ENCODE results near the gene RERE.

The RERE gene

DNA sequence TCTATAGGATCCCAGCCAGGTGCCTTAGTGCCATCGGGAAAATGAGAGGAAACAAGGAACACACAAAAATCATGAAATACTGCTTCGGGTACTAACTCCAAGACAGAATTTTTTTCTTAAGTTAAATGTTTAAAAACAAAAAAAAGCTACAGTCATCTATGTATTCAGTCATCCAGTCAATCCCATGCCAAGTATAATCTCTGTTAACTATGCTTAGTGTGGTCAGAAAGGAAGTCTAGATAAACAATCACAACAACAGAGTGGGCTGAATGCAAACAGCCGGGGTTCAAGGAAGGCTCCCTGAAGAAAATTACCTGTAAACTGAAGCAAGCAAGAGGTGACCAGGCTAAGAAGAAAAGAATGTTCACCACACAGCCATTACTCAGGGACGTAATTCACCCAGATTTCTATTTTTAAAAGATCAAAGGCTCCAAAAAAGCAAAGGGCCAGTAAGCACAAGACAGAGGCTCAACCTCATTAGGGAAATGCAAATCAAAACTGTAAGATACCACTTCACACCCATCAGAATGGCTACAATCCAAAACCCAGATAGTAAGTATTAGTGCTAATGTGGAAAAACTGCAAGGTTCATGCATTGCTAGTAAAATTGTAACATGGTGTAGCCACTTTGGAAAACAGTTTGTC lies 53.0 kb downstream of the RERE start:
- peaks cover 6% of the 10 kb centered on the region for H3K4me1 ChIP-seq (ENCODE audit: control insufficient read depth, insufficient read depth, low read length)
- no peaks in the 10 kb centered on the region for H3K9me3 ChIP-seq (ENCODE audit: control insufficient read depth, insufficient read depth, low read length)
- H3K9ac ChIP-seq (ENCODE audit: low read depth, low read length), result no peak overlapping the region
- no peaks in the 10 kb centered on the region for H3K27me3 ChIP-seq (ENCODE audit: control insufficient read depth, insufficient read depth, low read length)
- no peak overlapping the region for H3K4me3 ChIP-seq (ENCODE audit: low read depth, low read length)
- no peaks in the 10 kb centered on the region for H3K36me3 ChIP-seq (ENCODE audit: control insufficient read depth, insufficient read depth, low read length)

DNA sequence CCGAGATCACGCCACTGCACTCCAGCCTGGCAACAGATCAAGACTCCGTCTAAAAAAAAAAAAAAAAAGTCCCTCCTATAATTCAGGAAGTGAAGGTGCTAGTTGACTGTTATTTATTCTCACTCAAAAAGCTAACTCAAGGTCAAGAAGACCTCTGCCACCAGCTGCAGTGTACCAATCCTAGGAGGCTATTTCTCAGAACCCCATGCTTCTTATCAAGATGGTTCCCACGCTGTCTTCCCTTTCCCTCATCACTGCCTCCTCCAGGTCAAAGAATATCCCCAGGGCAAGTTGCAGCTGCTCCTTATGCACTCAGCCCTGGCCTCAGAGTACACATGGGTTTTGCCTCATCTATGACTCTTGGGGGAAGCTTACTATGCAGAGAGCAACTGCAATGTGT lies 53.6 kb downstream of the RERE start:
- no peaks in the 10 kb centered on the region for H3K36me3 ChIP-seq (ENCODE audit: control insufficient read depth, insufficient read depth, low read length)
- peaks cover 6% of the 10 kb centered on the region for H3K4me1 ChIP-seq (ENCODE audit: control insufficient read depth, insufficient read depth, low read length)
- no peaks in the 10 kb centered on the region for H3K27me3 ChIP-seq (ENCODE audit: control insufficient read depth, insufficient read depth, low read length)
- no peak overlapping the region for H3K9ac ChIP-seq (ENCODE audit: low read depth, low read length)
- H3K9me3 ChIP-seq (ENCODE audit: control insufficient read depth, insufficient read depth, low read length), result no peaks in the 10 kb centered on the region
- no peak overlapping the region for H3K4me3 ChIP-seq (ENCODE audit: low read depth, low read length)

DNA sequence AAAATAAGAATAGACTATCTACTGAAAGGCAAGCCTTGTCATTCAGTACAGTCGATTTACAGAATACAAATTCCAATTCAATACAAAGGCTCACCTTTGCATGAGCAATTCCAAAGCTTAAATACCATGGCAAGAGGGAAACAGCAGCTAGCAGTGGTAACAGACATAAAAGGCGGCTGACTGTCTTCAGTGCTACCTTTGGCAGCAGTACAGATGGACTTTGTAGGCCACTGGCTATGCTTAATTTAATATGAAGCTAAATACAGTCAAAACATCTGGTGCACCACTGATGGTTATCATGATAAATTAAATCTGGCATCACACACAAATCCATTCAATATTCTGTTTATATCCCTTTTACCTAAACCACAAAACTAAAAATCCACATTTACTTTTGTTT lies 62.4 kb downstream of the RERE start:
- no peak overlapping the region for H3K9ac ChIP-seq (ENCODE audit: low read depth, low read length)
- no peaks in the 10 kb centered on the region for H3K36me3 ChIP-seq (ENCODE audit: control insufficient read depth, insufficient read depth, low read length)
- no peaks in the 10 kb centered on the region for H3K9me3 ChIP-seq (ENCODE audit: control insufficient read depth, insufficient read depth, low read length)
- H3K27me3 ChIP-seq (ENCODE audit: control insufficient read depth, insufficient read depth, low read length), result no peaks in the 10 kb centered on the region
- H3K4me3 ChIP-seq (ENCODE audit: low read depth, low read length), result no peak overlapping the region
- H3K4me1 ChIP-seq (ENCODE audit: control insufficient read depth, insufficient read depth, low read length), result peaks cover 11% of the 10 kb centered on the region

DNA sequence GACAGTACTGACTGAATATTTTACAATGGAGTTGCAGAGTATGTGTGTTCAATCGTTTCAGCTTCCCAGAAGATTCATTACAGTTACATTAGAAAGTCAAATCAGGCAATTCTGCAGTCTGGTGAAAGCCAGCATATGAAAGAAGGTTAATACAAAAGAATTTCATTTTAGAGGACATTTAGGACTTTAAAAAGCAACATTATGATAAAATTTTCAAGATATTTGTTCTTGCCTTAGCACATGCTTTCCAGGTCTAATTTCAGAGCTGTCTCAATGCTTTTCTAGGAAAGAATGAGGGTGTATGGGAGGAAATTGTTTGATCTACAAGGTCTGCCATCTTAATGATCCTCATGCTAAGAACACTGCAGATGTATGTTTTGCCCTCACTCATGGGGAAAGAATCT lies 63.2 kb downstream of the RERE start:
- H3K4me3 ChIP-seq (ENCODE audit: low read depth, low read length), result no peak overlapping the region
- H3K4me1 ChIP-seq (ENCODE audit: control insufficient read depth, insufficient read depth, low read length), result peaks cover 11% of the 10 kb centered on the region
- no peaks in the 10 kb centered on the region for H3K36me3 ChIP-seq (ENCODE audit: control insufficient read depth, insufficient read depth, low read length)
- H3K9ac ChIP-seq (ENCODE audit: low read depth, low read length), result no peak overlapping the region
- no peaks in the 10 kb centered on the region for H3K9me3 ChIP-seq (ENCODE audit: control insufficient read depth, insufficient read depth, low read length)
- H3K27me3 ChIP-seq (ENCODE audit: control insufficient read depth, insufficient read depth, low read length), result no peaks in the 10 kb centered on the region

DNA sequence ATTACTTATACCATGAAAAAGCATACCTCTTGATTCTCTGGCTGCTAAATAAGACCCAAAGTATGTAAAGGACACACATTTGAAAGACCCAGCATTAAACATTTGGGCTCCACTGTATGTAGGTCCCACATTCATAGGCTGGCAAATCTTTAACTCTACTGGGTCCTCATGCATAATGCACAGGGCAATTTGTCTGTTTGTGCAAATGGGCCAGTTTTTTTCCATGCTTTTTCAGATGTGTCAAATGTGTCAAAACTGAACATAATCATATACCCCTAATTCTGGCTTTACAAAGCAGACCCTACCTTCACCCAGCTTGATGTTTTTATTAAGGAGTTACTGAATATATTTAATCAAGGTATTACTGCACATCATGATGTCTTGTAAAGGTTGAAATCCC lies 63.7 kb downstream of the RERE start:
- no peak overlapping the region for H3K4me3 ChIP-seq (ENCODE audit: low read depth, low read length)
- peaks cover 11% of the 10 kb centered on the region for H3K4me1 ChIP-seq (ENCODE audit: control insufficient read depth, insufficient read depth, low read length)
- no peaks in the 10 kb centered on the region for H3K36me3 ChIP-seq (ENCODE audit: control insufficient read depth, insufficient read depth, low read length)
- H3K9ac ChIP-seq (ENCODE audit: low read depth, low read length), result no peak overlapping the region
- H3K27me3 ChIP-seq (ENCODE audit: control insufficient read depth, insufficient read depth, low read length), result no peaks in the 10 kb centered on the region
- no peaks in the 10 kb centered on the region for H3K9me3 ChIP-seq (ENCODE audit: control insufficient read depth, insufficient read depth, low read length)

DNA sequence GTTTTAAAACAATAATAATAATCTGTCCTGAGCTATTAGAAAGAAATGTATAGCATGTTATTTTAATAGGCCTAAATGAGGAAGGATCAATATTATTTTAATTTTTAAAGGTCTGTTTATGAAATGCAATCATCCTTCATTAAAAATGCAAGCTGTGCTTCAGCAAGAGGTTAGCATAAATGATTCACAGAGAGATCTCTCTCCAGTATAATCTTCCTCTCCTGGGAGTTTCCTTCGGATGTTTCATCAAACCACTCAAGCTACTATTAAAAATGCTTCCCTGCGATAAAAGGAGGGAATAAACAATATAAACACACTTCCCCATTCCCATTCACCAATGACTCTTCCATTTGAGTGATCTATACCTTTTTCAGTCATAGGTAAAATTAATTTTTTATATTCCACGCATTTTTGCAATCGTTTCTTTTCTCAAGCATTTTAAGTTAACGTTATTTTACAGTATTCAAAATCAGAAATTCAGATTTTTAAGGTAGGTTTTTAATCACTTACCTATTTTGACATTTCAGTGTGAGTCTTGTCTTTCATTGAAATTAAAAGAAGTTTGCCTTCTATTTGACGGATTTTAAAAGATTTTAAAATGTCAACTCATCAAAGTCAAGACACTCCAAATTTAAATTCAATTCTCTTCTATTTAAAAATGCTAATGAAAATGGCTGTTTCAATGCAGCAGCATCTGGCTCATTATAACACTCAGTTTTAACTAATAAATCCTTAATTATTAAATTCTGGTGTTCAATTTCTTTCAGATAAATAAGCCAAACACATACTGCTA lies 64.3 kb downstream of the RERE start:
- H3K36me3 ChIP-seq (ENCODE audit: control insufficient read depth, insufficient read depth, low read length), result no peaks in the 10 kb centered on the region
- no peaks in the 10 kb centered on the region for H3K27me3 ChIP-seq (ENCODE audit: control insufficient read depth, insufficient read depth, low read length)
- H3K9ac ChIP-seq (ENCODE audit: low read depth, low read length), result no peak overlapping the region
- peaks cover 11% of the 10 kb centered on the region for H3K4me1 ChIP-seq (ENCODE audit: control insufficient read depth, insufficient read depth, low read length)
- no peak overlapping the region for H3K4me3 ChIP-seq (ENCODE audit: low read depth, low read length)
- H3K9me3 ChIP-seq (ENCODE audit: control insufficient read depth, insufficient read depth, low read length), result no peaks in the 10 kb centered on the region

DNA sequence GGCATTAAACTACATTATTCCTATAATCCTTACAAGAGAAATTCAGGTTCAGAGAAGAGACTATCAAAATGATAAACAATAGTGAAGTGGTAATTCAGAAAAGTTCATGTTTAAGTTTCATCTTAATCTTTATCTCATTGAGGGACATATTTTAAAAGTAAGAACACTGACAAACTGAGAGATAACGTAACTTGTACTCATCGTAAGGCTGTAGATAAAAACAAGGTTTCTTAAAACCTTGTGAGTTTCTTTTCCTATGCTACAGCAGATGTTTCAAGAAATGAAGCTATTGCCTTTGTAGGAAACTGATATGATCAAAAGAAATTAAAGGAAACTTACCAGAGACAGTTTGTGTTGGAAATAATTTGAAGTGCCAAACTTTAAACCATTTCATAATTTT lies 65.0 kb downstream of the RERE start:
- Histone ChIP-seq H3K9ac (ENCODE audit: low read depth, low read length) (no peak overlapping the region), H3K27me3 (ENCODE audit: control insufficient read depth, insufficient read depth, low read length) (no peaks in the 10 kb centered on the region), H3K9me3 (ENCODE audit: control insufficient read depth, insufficient read depth, low read length) (no peaks in the 10 kb centered on the region), H3K36me3 (ENCODE audit: control insufficient read depth, insufficient read depth, low read length) (no peaks in the 10 kb centered on the region), H3K4me3 (ENCODE audit: low read depth, low read length) (no peak overlapping the region), H3K4me1 (ENCODE audit: control insufficient read depth, insufficient read depth, low read length) (peaks cover 11% of the 10 kb centered on the region)

DNA sequence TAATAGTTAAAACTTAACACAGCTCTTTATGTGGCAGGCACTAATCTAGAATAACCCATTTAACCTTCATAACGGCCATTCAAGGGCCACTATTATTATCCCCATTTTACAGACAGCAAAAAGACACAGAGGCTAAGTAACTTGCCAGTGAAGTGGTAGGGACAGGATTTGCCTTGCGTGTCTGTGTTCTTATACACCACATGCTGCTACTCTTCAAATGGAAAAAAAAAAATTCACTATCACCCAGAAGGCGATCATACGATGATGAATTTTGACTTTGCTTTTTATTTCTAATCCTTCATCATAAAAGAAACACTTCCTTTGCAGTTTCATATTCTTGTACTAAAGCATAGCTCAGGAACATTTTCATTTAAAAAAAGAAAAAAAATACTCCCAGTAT lies 65.5 kb downstream of the RERE start:
- no peak overlapping the region for H3K4me3 ChIP-seq (ENCODE audit: low read depth, low read length)
- H3K9ac ChIP-seq (ENCODE audit: low read depth, low read length), result no peak overlapping the region
- H3K36me3 ChIP-seq (ENCODE audit: control insufficient read depth, insufficient read depth, low read length), result no peaks in the 10 kb centered on the region
- H3K27me3 ChIP-seq (ENCODE audit: control insufficient read depth, insufficient read depth, low read length), result no peaks in the 10 kb centered on the region
- no peaks in the 10 kb centered on the region for H3K9me3 ChIP-seq (ENCODE audit: control insufficient read depth, insufficient read depth, low read length)
- H3K4me1 ChIP-seq (ENCODE audit: control insufficient read depth, insufficient read depth, low read length), result peaks cover 11% of the 10 kb centered on the region

DNA sequence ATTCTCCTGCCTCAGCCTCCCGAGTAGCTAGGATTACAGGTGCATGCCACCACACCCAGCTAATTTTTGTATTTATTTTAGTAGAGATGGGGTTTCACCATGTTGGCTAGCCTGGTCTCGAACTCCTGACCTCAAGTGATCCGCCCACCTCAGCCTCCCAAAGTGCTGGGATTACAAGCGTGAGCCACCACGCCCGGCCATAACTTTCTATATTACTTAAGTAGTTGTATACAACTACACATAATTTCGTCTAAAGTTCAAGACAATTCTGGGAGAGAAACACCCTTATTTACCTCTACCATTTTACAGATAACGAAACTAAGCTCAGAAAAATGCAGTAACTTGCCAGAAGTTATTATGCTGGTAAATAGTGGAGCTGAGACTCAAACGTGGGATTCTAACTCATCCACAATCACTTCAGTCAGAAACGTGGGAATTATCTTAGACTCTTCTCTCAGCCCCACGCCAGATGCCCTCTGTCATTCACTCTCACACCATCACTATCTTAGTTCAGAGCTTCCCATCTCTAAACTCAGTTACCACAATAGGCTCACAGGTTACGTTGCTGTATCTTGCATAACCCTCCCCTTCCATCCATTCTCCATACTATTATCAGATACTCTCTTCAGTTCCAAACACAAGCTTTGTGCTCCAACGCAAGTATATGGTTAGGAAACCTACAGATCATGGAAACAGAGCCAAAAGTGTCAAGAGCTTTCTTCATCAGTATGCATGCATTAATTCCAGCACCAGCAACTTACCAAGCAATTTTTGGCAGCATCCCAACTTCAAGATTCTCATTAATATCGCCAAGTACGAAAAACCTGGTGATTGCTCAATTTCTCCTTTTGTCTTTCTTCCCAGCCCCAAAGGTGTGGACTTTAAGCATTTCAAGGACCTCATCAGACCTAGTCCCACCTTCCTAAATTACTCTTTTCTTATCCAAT lies 69.3 kb downstream of the RERE start:
- Histone ChIP-seq H3K4me3 (ENCODE audit: low read depth, low read length) (no peak overlapping the region), H3K9ac (ENCODE audit: low read depth, low read length) (no peak overlapping the region), H3K4me1 (ENCODE audit: control insufficient read depth, insufficient read depth, low read length) (peaks cover 2% of the 10 kb centered on the region), H3K9me3 (ENCODE audit: control insufficient read depth, insufficient read depth, low read length) (no peaks in the 10 kb centered on the region), H3K36me3 (ENCODE audit: control insufficient read depth, insufficient read depth, low read length) (no peaks in the 10 kb centered on the region), H3K27me3 (ENCODE audit: control insufficient read depth, insufficient read depth, low read length) (no peaks in the 10 kb centered on the region)

DNA sequence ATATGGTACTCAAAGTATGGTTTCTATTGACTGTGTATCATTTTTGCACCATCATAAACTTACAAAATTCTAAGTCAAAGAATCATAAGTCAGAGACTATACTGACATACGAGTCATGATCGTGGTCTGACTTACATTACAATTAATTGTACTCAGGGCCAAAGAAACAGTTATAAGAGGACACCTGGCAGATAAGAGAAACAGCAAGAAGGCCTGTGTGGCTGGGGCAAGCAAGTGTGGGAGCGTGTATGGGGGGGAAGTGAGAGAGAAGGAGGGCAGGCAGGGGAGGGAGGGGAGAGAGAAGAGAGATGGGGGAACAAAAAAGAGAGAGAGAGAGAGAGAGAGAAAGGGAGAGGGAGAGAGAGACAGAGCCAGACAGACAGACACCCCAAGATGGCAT lies 70.9 kb downstream of the RERE start:
- H3K9ac ChIP-seq (ENCODE audit: low read depth, low read length), result no peak overlapping the region
- H3K4me1 ChIP-seq (ENCODE audit: control insufficient read depth, insufficient read depth, low read length), result peaks cover 2% of the 10 kb centered on the region
- no peak overlapping the region for H3K4me3 ChIP-seq (ENCODE audit: low read depth, low read length)
- H3K36me3 ChIP-seq (ENCODE audit: control insufficient read depth, insufficient read depth, low read length), result no peaks in the 10 kb centered on the region
- no peaks in the 10 kb centered on the region for H3K9me3 ChIP-seq (ENCODE audit: control insufficient read depth, insufficient read depth, low read length)
- no peaks in the 10 kb centered on the region for H3K27me3 ChIP-seq (ENCODE audit: control insufficient read depth, insufficient read depth, low read length)

DNA sequence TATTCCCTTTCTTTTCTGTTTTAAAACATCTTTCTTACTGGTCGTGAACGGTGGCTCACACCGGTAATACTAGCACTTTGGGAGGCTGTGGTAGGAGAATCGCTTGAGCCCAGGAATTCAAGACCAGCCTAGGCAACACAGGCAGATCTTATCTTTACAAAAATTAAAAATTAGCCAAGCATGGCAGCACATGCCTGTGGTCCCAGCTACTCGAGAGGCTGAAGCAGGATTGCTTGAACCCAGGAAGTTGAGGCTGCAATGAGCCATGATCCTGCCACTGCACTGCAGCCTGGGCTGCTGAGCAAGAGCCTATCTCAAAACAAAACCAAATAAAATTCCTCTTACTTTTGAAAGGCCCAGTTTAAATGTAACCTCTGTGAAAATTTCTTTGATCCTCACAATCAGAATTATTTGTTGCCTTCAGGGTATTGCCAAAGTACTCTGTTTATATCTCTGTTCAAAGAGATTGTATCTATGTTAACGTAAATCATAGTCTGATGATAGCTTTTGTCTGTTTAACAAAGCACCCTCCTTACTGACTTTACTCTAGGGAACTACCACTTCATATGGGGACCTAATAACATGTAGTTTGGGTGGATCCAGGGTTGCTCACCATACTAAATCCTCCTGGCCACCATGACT lies 71.6 kb downstream of the RERE start:
- Histone ChIP-seq H3K27me3 (ENCODE audit: control insufficient read depth, insufficient read depth, low read length) (no peaks in the 10 kb centered on the region), H3K4me3 (ENCODE audit: low read depth, low read length) (no peak overlapping the region), H3K9me3 (ENCODE audit: control insufficient read depth, insufficient read depth, low read length) (no peaks in the 10 kb centered on the region), H3K9ac (ENCODE audit: low read depth, low read length) (no peak overlapping the region), H3K36me3 (ENCODE audit: control insufficient read depth, insufficient read depth, low read length) (no peaks in the 10 kb centered on the region), H3K4me1 (ENCODE audit: control insufficient read depth, insufficient read depth, low read length) (peaks cover 2% of the 10 kb centered on the region)
